ENCODE results near the gene NNT.

NNT gene

GRCh38 chr5:43620944-43621505, 18.0 kb downstream of the NNT start:
- Histone ChIP-seq H3K27ac (ENCODE audit: insufficient read depth, low read length, poor library complexity, severe bottlenecking) (no peak overlapping the region), H3K27me3 (replicated peaks; ENCODE audit: control insufficient read depth, insufficient read depth, low read length, poor library complexity, severe bottlenecking) (no peaks in the 10 kb centered on the region), H3K36me3 (ENCODE audit: control insufficient read depth, insufficient read depth, low read length) (peaks cover 22% of the 10 kb centered on the region), H3K4me1 (ENCODE audit: control insufficient read depth, insufficient read depth, low read length, poor library complexity, severe bottlenecking) (no peaks in the 10 kb centered on the region), H3K9me3 (ENCODE audit: control insufficient read depth, low read length) (no peaks in the 10 kb centered on the region), H3K4me3 (ENCODE audit: insufficient read depth, low read depth, low read length, poor library complexity, severe bottlenecking) (no peak overlapping the region)
- DNase-seq = no peak

- Histone ChIP-seq H3K9me3 (ENCODE audit: control insufficient read depth, low read length) (no peaks in the 10 kb centered on the region), H3K4me1 (ENCODE audit: control insufficient read depth, insufficient read depth, low read length, poor library complexity, severe bottlenecking) (no peaks in the 10 kb centered on the region), H3K4me3 (ENCODE audit: insufficient read depth, low read depth, low read length, poor library complexity, severe bottlenecking) (no peak overlapping the region), H3K27me3 (replicated peaks; ENCODE audit: control insufficient read depth, insufficient read depth, low read length, poor library complexity, severe bottlenecking) (no peaks in the 10 kb centered on the region), H3K27ac (ENCODE audit: insufficient read depth, low read length, poor library complexity, severe bottlenecking) (no peak overlapping the region), H3K36me3 (ENCODE audit: control insufficient read depth, insufficient read depth, low read length) (peaks cover 14% of the 10 kb centered on the region)
- no peak for DNase-seq
These were observed 19.1 kb downstream of the NNT start for GRCh38 chr5:43622074-43622473.

- Histone ChIP-seq H3K36me3 (ENCODE audit: control insufficient read depth, insufficient read depth, low read length) (peaks cover 8% of the 10 kb centered on the region), H3K9me3 (ENCODE audit: control insufficient read depth, low read length) (no peaks in the 10 kb centered on the region), H3K4me1 (ENCODE audit: control insufficient read depth, insufficient read depth, low read length, poor library complexity, severe bottlenecking) (no peaks in the 10 kb centered on the region), H3K4me3 (ENCODE audit: insufficient read depth, low read depth, low read length, poor library complexity, severe bottlenecking) (no peak overlapping the region), H3K27ac (ENCODE audit: insufficient read depth, low read length, poor library complexity, severe bottlenecking) (no peak overlapping the region), H3K27me3 (replicated peaks; ENCODE audit: control insufficient read depth, insufficient read depth, low read length, poor library complexity, severe bottlenecking) (no peaks in the 10 kb centered on the region)
- no peak for DNase-seq
These were observed 20.2 kb downstream of the NNT start for GRCh38 chr5:43623048-43623680.

GRCh38 chr5:43627028-43627427, 24.0 kb downstream of the NNT start:
- no peak overlapping the region for H3K4me3 ChIP-seq (ENCODE audit: insufficient read depth, low read depth, low read length, poor library complexity, severe bottlenecking)
- H3K27me3 ChIP-seq (replicated peaks; ENCODE audit: control insufficient read depth, insufficient read depth, low read length, poor library complexity, severe bottlenecking) = no peaks in the 10 kb centered on the region
- no peaks in the 10 kb centered on the region for H3K9me3 ChIP-seq (ENCODE audit: control insufficient read depth, low read length)
- H3K4me1 ChIP-seq (ENCODE audit: control insufficient read depth, insufficient read depth, low read length, poor library complexity, severe bottlenecking) = no peaks in the 10 kb centered on the region
- H3K36me3 ChIP-seq (ENCODE audit: control insufficient read depth, insufficient read depth, low read length) = peaks cover 5% of the 10 kb centered on the region
- H3K27ac ChIP-seq (ENCODE audit: insufficient read depth, low read length, poor library complexity, severe bottlenecking) = no peak overlapping the region
- DNase-seq = no peak

GRCh38 chr5:43631182-43631910, 28.4 kb downstream of the NNT start:
- Histone ChIP-seq H3K4me1 (ENCODE audit: control insufficient read depth, insufficient read depth, low read length, poor library complexity, severe bottlenecking) (no peaks in the 10 kb centered on the region), H3K9me3 (ENCODE audit: control insufficient read depth, low read length) (no peaks in the 10 kb centered on the region), H3K27me3 (replicated peaks; ENCODE audit: control insufficient read depth, insufficient read depth, low read length, poor library complexity, severe bottlenecking) (no peaks in the 10 kb centered on the region), H3K27ac (ENCODE audit: insufficient read depth, low read length, poor library complexity, severe bottlenecking) (no peak overlapping the region), H3K4me3 (ENCODE audit: insufficient read depth, low read depth, low read length, poor library complexity, severe bottlenecking) (no peak overlapping the region), H3K36me3 (ENCODE audit: control insufficient read depth, insufficient read depth, low read length) (peaks cover 13% of the 10 kb centered on the region)
- no peak for DNase-seq

GRCh38 chr5:43634621-43635020, 31.6 kb downstream of the NNT start:
- DNase-seq = no peak
- H3K36me3 ChIP-seq (ENCODE audit: control insufficient read depth, insufficient read depth, low read length) = peaks cover 17% of the 10 kb centered on the region
- H3K4me3 ChIP-seq (ENCODE audit: insufficient read depth, low read depth, low read length, poor library complexity, severe bottlenecking) = no peak overlapping the region
- H3K4me1 ChIP-seq (ENCODE audit: control insufficient read depth, insufficient read depth, low read length, poor library complexity, severe bottlenecking) = no peaks in the 10 kb centered on the region
- no peaks in the 10 kb centered on the region for H3K9me3 ChIP-seq (ENCODE audit: control insufficient read depth, low read length)
- H3K27me3 ChIP-seq (replicated peaks; ENCODE audit: control insufficient read depth, insufficient read depth, low read length, poor library complexity, severe bottlenecking) = no peaks in the 10 kb centered on the region
- no peak overlapping the region for H3K27ac ChIP-seq (ENCODE audit: insufficient read depth, low read length, poor library complexity, severe bottlenecking)

- no peaks in the 10 kb centered on the region for H3K9me3 ChIP-seq (ENCODE audit: control insufficient read depth, low read length)
- H3K4me1 ChIP-seq (ENCODE audit: control insufficient read depth, insufficient read depth, low read length, poor library complexity, severe bottlenecking) = no peaks in the 10 kb centered on the region
- no peak overlapping the region for H3K27ac ChIP-seq (ENCODE audit: insufficient read depth, low read length, poor library complexity, severe bottlenecking)
- H3K4me3 ChIP-seq (ENCODE audit: insufficient read depth, low read depth, low read length, poor library complexity, severe bottlenecking) = no peak overlapping the region
- H3K27me3 ChIP-seq (replicated peaks; ENCODE audit: control insufficient read depth, insufficient read depth, low read length, poor library complexity, severe bottlenecking) = no peaks in the 10 kb centered on the region
- DNase-seq = no peak
- H3K36me3 ChIP-seq (ENCODE audit: control insufficient read depth, insufficient read depth, low read length) = peaks cover 17% of the 10 kb centered on the region
These were observed 32.4 kb downstream of the NNT start for GRCh38 chr5:43635374-43635773.

- Histone ChIP-seq H3K27me3 (replicated peaks; ENCODE audit: control insufficient read depth, insufficient read depth, low read length, poor library complexity, severe bottlenecking) (no peaks in the 10 kb centered on the region), H3K27ac (ENCODE audit: insufficient read depth, low read length, poor library complexity, severe bottlenecking) (no peak overlapping the region), H3K4me3 (ENCODE audit: insufficient read depth, low read depth, low read length, poor library complexity, severe bottlenecking) (no peak overlapping the region), H3K4me1 (ENCODE audit: control insufficient read depth, insufficient read depth, low read length, poor library complexity, severe bottlenecking) (no peaks in the 10 kb centered on the region), H3K36me3 (ENCODE audit: control insufficient read depth, insufficient read depth, low read length) (peaks cover 12% of the 10 kb centered on the region), H3K9me3 (ENCODE audit: control insufficient read depth, low read length) (no peaks in the 10 kb centered on the region)
- DNase-seq = no peak
These were observed 33.1 kb downstream of the NNT start for GRCh38 chr5:43636076-43636475.

- no peak for DNase-seq
- Histone ChIP-seq H3K27ac (ENCODE audit: insufficient read depth, low read length, poor library complexity, severe bottlenecking) (no peak overlapping the region), H3K4me3 (ENCODE audit: insufficient read depth, low read depth, low read length, poor library complexity, severe bottlenecking) (no peak overlapping the region), H3K36me3 (ENCODE audit: control insufficient read depth, insufficient read depth, low read length) (peaks cover 12% of the 10 kb centered on the region), H3K4me1 (ENCODE audit: control insufficient read depth, insufficient read depth, low read length, poor library complexity, severe bottlenecking) (no peaks in the 10 kb centered on the region), H3K27me3 (replicated peaks; ENCODE audit: control insufficient read depth, insufficient read depth, low read length, poor library complexity, severe bottlenecking) (no peaks in the 10 kb centered on the region), H3K9me3 (ENCODE audit: control insufficient read depth, low read length) (no peaks in the 10 kb centered on the region)
These were observed 34.4 kb downstream of the NNT start for GRCh38 chr5:43637416-43637815.

GRCh38 chr5:43638107-43638506, 35.1 kb downstream of the NNT start:
- Histone ChIP-seq H3K4me1 (ENCODE audit: control insufficient read depth, insufficient read depth, low read length, poor library complexity, severe bottlenecking) (no peaks in the 10 kb centered on the region), H3K36me3 (ENCODE audit: control insufficient read depth, insufficient read depth, low read length) (peaks cover 12% of the 10 kb centered on the region), H3K9me3 (ENCODE audit: control insufficient read depth, low read length) (no peaks in the 10 kb centered on the region), H3K4me3 (ENCODE audit: insufficient read depth, low read depth, low read length, poor library complexity, severe bottlenecking) (no peak overlapping the region), H3K27me3 (replicated peaks; ENCODE audit: control insufficient read depth, insufficient read depth, low read length, poor library complexity, severe bottlenecking) (no peaks in the 10 kb centered on the region), H3K27ac (ENCODE audit: insufficient read depth, low read length, poor library complexity, severe bottlenecking) (no peak overlapping the region)
- no peak for DNase-seq

Data from effector memory CD4-positive, alpha-beta T cell (primary cell).